GM19328 (cell line): Measurements from ENCODE around the gene WHRN.

ENCODE experiments used
- ATAC-seq: cut with Tn5 transposase; IDR thresholded peaks from one replicate; pipeline ENCODE4 v1.9.1; 2021; ENCODE audit warnings: mild to moderate bottlenecking, moderate library complexity; ENCODE audit not compliant: unreplicated experiment

The WHRN gene

GRCh38 chr9:114474425-114474824 lies 30.8 kb downstream of the WHRN start:
- ATAC-seq = no peak

GRCh38 chr9:114473447-114473801 lies 31.8 kb downstream of the WHRN start:
- no peak for ATAC-seq

GRCh38 chr9:114472765-114473446 lies 32.4 kb downstream of the WHRN start:
- ATAC-seq = no peak

GRCh38 chr9:114471157-114471556 lies 34.1 kb downstream of the WHRN start:
- no peak for ATAC-seq

GRCh38 chr9:114470581-114470980 lies 34.7 kb downstream of the WHRN start:
- ATAC-seq = no peak

GRCh38 chr9:114470121-114470520 lies 35.2 kb downstream of the WHRN start:
- no peak for ATAC-seq

- ATAC-seq = no peak
Observed at GRCh38 chr9:114469091-114469853, 36.0 kb downstream of the WHRN start.

- no peak for ATAC-seq
Observed at GRCh38 chr9:114467910-114468309, 37.4 kb downstream of the WHRN start.

GRCh38 chr9:114467226-114467750 lies 38.0 kb downstream of the WHRN start:
- ATAC-seq = no peak

GRCh38 chr9:114465906-114466900 lies 39.1 kb downstream of the WHRN start:
- ATAC-seq = no peak

- no peak for ATAC-seq
Observed at GRCh38 chr9:114465417-114465816, 39.9 kb downstream of the WHRN start.

- ATAC-seq = no peak
Observed at GRCh38 chr9:114464281-114465051, 40.8 kb downstream of the WHRN start.

- no peak for ATAC-seq
Observed at GRCh38 chr9:114462791-114463190, 42.5 kb downstream of the WHRN start.

GRCh38 chr9:114461468-114461867 lies 43.8 kb downstream of the WHRN start:
- no peak for ATAC-seq

- no peak for ATAC-seq
Observed at GRCh38 chr9:114460513-114461199, 44.6 kb downstream of the WHRN start.

GRCh38 chr9:114459464-114459863 lies 45.8 kb downstream of the WHRN start:
- ATAC-seq = no peak

GRCh38 chr9:114456929-114457328 lies 48.3 kb downstream of the WHRN start:
- ATAC-seq = no peak

GRCh38 chr9:114454652-114455051 lies 50.6 kb downstream of the WHRN start:
- no peak for ATAC-seq

- ATAC-seq = no peak
Observed at GRCh38 chr9:114452219-114453165, 52.8 kb downstream of the WHRN start.
